Measurements from ENCODE around the gene DPP4. TPM values are rescaled to one million over a fixed set of nuclear protein-coding genes. Genes with fewer than 3 reads are reported as not detected.

DPP4 gene
- total and polyA plus RNA-seq, 2 of the 13 experiments (the other 11 are each of a cell fraction or from before 2014, with no cell fraction given), result 39.4 to 109 TPM

DNA sequence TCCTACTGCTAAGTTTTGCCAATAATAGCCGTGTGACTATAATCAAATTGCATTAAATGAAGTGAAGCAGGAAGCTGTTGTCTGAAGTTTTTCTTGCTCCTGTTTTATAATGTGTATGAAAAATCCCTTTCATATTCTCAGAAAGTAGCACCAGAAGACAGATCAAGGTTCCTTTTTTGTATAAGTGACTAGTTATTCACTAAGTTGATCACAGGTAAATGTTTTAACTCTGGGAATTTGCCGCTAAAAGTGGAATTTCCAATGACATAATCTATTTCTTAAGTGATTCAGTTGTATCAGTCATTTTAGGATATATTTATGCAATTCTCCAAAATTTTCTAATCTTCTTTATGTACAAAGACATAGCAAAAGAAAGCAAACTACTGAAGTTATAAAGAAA is 99.6 kb downstream of the DPP4 start:
- Histone ChIP-seq H3K9ac (ENCODE audit: insufficient read depth, low read depth, low read length) (no peak overlapping the region), H3K4me2 (ENCODE audit: low read depth, low read length) (no peak overlapping the region), H3K79me2 (ENCODE audit: insufficient read depth, low read length) (no peaks in the 10 kb centered on the region), H3K27ac (ENCODE audit: extremely low read length, insufficient read depth, low read length) (no peak overlapping the region), H3K36me3 (replicated peaks in 1 of 2; ENCODE audit: control insufficient read depth in 1 of 2, insufficient read depth in 2 of 2, low read length in 2 of 2) (no peaks in the 10 kb centered on the region), H4K20me1 (ENCODE audit: insufficient read depth, low read length) (no peaks in the 10 kb centered on the region), H3K27me3 (ENCODE audit: control insufficient read depth in 1 of 2, insufficient read depth in 2 of 2, low read length in 2 of 2) (peaks cover 0 to 4% of the 10 kb centered on the region in 2 experiments; a peak in 1 of 5 replicates), H3K4me1 (ENCODE audit: insufficient read depth, low read length) (peaks cover 6% of the 10 kb centered on the region; the same call in 1 of the 2 replicates), H3K9me3 (ENCODE audit: low read length) (no peaks in the 10 kb centered on the region), H2AFZ (ENCODE audit: low read length) (no peak overlapping the region), H3K4me3 (replicated peaks in 1 of 3; ENCODE audit: insufficient read depth in 1 of 3, low read depth in 2 of 3, low read length in 3 of 3) (no peak overlapping the region)
- intact Hi-C loops (cut with micrococcal nuclease; ENCODE audit: unreplicated experiment), result no loop called here
- ChIA-PET CTCF (ENCODE audit: low intra/inter-chr PET ratio, low total read pairs) (no interaction called here), POLR2A (no interaction called here)
- ATAC-seq (no peak), FAIRE-seq (no peak), DNase-seq (ENCODE audit: low spot score) (no peak)
- TF ChIP-seq RBM22 (optimal IDR thresholded peaks at IDR 0.05; ENCODE audit: low read length) (no peak), TCF7L2 (IDR thresholded peaks at IDR 0.05; ENCODE audit: low read depth, low read length) (peak; percentile 50; the same call in 1 of the 2 replicates), ZSCAN25 (CRISPR knock-in tag; IDR thresholded peaks at IDR 0.05) (no peak), TBL1XR1 (IDR thresholded peaks at IDR 0.05; ENCODE audit: borderline replicate concordance, low read length, partially characterized antibody) (no peak), ISX (CRISPR knock-in tag; conservative IDR thresholded peaks at IDR 0.05) (no peak), ZNF746 (CRISPR knock-in tag; IDR thresholded peaks at IDR 0.05) (no peak)
- TF ChIP-seq, protein P1, sequence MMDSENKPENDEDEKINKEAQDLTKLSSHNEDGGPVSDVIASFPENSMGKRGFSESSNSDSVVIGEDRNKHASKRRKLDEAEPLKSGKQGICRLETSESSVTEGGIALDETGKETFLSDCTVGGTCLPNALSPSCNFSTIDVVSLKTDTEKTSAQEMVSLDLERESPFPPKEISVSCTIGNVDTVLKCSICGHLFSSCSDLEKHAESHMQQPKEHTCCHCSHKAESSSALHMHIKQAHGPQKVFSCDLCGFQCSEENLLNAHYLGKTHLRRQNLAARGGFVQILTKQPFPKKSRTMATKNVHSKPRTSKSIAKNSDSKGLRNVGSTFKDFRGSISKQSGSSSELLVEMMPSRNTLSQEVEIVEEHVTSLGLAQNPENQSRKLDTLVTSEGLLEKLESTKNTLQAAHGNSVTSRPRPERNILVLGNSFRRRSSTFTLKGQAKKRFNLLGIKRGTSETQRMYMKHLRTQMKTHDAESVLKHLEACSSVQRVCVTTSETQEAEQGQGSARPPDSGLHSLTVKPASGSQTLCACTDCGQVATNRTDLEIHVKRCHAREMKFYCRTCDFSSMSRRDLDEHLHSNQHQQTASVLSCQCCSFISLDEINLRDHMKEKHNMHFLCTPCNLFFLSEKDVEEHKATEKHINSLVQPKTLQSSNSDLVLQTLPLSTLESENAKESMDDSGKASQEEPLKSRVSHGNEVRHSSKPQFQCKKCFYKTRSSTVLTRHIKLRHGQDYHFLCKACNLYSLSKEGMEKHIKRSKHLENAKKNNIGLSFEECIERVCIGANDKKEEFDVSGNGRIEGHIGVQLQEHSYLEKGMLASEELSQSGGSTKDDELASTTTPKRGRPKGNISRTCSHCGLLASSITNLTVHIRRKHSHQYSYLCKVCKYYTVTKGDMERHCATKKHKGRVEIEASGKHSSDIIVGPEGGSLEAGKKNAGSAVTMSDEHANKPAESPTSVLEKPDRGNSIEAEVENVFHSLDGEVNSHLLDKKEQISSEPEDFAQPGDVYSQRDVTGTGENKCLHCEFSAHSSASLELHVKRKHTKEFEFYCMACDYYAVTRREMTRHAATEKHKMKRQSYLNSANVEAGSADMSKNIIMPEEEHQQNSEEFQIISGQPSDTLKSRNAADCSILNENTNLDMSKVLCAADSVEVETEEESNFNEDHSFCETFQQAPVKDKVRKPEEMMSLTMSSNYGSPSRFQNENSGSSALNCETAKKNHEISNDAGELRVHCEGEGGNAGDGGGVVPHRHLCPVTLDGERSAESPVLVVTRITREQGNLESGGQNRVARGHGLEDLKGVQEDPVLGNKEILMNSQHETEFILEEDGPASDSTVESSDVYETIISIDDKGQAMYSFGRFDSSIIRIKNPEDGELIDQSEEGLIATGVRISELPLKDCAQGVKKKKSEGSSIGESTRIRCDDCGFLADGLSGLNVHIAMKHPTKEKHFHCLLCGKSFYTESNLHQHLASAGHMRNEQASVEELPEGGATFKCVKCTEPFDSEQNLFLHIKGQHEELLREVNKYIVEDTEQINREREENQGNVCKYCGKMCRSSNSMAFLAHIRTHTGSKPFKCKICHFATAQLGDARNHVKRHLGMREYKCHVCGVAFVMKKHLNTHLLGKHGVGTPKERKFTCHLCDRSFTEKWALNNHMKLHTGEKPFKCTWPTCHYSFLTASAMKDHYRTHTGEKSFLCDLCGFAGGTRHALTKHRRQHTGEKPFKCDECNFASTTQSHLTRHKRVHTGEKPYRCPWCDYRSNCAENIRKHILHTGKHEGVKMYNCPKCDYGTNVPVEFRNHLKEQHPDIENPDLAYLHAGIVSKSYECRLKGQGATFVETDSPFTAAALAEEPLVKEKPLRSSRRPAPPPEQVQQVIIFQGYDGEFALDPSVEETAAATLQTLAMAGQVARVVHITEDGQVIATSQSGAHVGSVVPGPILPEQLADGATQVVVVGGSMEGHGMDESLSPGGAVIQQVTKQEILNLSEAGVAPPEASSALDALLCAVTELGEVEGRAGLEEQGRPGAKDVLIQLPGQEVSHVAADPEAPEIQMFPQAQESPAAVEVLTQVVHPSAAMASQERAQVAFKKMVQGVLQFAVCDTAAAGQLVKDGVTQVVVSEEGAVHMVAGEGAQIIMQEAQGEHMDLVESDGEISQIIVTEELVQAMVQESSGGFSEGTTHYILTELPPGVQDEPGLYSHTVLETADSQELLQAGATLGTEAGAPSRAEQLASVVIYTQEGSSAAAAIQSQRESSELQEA (CRISPR knock-in tag; IDR thresholded peaks at IDR 0.05; ENCODE audit: not compliant biosample characterization), result no peak
- BruUV-seq (replicated peaks), result no TSS peak
- 57% methylated on average over 2 of the region's 2 CpGs for WGBS (ENCODE audit: low lambda C conversion rate)
- in situ Hi-C loops (cut with HindIII; ENCODE audit: extremely low pct_ligation_motif_present, low pct_unique_long_range_greater_than_20kb), result no loop called here
